ENCODE data around the gene KIF5C. TPM values are rescaled to one million over a fixed set of nuclear protein-coding genes. Genes with fewer than 3 reads are reported as not detected.

KIF5C gene
- total and polyA plus RNA-seq, 2 experiments from 2014 or later = 45.0 to 49.1 TPM

GRCh38 chr2:149015501-149015900 lies 140.5 kb downstream of the KIF5C start:
- no peak for TF ChIP-seq ETS1 (IDR thresholded peaks at IDR 0.05)
- no peak for TF ChIP-seq STAT1 (IDR thresholded peaks at IDR 0.05; ENCODE audit: unreplicated experiment)
- no peak for TF ChIP-seq EZH2phosphoT487 (IDR thresholded peaks at IDR 0.05; ENCODE audit: unreplicated experiment)
- TF ChIP-seq POLR2AphosphoS5 (IDR thresholded peaks at IDR 0.05; ENCODE audit: low read depth) = no peak
- no peak for TF ChIP-seq EZH2 (IDR thresholded peaks at IDR 0.05; ENCODE audit: low read depth, unreplicated experiment)
- TF ChIP-seq, protein P1, sequence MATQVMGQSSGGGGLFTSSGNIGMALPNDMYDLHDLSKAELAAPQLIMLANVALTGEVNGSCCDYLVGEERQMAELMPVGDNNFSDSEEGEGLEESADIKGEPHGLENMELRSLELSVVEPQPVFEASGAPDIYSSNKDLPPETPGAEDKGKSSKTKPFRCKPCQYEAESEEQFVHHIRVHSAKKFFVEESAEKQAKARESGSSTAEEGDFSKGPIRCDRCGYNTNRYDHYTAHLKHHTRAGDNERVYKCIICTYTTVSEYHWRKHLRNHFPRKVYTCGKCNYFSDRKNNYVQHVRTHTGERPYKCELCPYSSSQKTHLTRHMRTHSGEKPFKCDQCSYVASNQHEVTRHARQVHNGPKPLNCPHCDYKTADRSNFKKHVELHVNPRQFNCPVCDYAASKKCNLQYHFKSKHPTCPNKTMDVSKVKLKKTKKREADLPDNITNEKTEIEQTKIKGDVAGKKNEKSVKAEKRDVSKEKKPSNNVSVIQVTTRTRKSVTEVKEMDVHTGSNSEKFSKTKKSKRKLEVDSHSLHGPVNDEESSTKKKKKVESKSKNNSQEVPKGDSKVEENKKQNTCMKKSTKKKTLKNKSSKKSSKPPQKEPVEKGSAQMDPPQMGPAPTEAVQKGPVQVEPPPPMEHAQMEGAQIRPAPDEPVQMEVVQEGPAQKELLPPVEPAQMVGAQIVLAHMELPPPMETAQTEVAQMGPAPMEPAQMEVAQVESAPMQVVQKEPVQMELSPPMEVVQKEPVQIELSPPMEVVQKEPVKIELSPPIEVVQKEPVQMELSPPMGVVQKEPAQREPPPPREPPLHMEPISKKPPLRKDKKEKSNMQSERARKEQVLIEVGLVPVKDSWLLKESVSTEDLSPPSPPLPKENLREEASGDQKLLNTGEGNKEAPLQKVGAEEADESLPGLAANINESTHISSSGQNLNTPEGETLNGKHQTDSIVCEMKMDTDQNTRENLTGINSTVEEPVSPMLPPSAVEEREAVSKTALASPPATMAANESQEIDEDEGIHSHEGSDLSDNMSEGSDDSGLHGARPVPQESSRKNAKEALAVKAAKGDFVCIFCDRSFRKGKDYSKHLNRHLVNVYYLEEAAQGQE (IDR thresholded peaks at IDR 0.05; ENCODE audit: unreplicated experiment) = no peak
- no peak for TF ChIP-seq JUNB (IDR thresholded peaks at IDR 0.05; ENCODE audit: unreplicated experiment)
- no peak for TF ChIP-seq ZNF114 (CRISPR knock-in tag; IDR thresholded peaks at IDR 0.05)
- TF ChIP-seq ZNF462 (CRISPR knock-in tag; IDR thresholded peaks at IDR 0.05) = no peak
- TF ChIP-seq ZNF331 (CRISPR knock-in tag; IDR thresholded peaks at IDR 0.05; ENCODE audit: low read depth) = no peak
- no peak for TF ChIP-seq CREB1 (CRISPR knock-in tag; IDR thresholded peaks at IDR 0.05; ENCODE audit: low read depth)
- no peak for TF ChIP-seq NANOG (IDR thresholded peaks at IDR 0.05; ENCODE audit: borderline replicate concordance)
- TF ChIP-seq, protein P2, sequence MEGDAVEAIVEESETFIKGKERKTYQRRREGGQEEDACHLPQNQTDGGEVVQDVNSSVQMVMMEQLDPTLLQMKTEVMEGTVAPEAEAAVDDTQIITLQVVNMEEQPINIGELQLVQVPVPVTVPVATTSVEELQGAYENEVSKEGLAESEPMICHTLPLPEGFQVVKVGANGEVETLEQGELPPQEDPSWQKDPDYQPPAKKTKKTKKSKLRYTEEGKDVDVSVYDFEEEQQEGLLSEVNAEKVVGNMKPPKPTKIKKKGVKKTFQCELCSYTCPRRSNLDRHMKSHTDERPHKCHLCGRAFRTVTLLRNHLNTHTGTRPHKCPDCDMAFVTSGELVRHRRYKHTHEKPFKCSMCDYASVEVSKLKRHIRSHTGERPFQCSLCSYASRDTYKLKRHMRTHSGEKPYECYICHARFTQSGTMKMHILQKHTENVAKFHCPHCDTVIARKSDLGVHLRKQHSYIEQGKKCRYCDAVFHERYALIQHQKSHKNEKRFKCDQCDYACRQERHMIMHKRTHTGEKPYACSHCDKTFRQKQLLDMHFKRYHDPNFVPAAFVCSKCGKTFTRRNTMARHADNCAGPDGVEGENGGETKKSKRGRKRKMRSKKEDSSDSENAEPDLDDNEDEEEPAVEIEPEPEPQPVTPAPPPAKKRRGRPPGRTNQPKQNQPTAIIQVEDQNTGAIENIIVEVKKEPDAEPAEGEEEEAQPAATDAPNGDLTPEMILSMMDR (conservative IDR thresholded peaks at IDR 0.05; ENCODE audit: low read depth in 2 of 2) = no peak
- H3K79me2 ChIP-seq (replicated peaks; ENCODE audit: insufficient read depth) = no peaks in the 10 kb centered on the region
- H3K27ac ChIP-seq (ENCODE audit: low read depth) = no peak overlapping the region
- H3K27ac Mint-ChIP-seq = no peak overlapping the region
- no peak overlapping the region for H3K4me2 ChIP-seq
- H3K4me1 Mint-ChIP-seq = peaks cover 17% of the 10 kb centered on the region
- no peak overlapping the region for H3K4me3 Mint-ChIP-seq
- H3K4me1 ChIP-seq (ENCODE audit: insufficient read depth) = no peaks in the 10 kb centered on the region; the same call in 1 of the 2 replicates
- 0 out of 2 replicates have a peak, but pooled peaks cover 3% of the 10 kb centered on the region for H4K20me1 ChIP-seq (replicated peaks; ENCODE audit: insufficient read depth)
- peaks cover 18% of the 10 kb centered on the region; the same call in 1 of the 2 replicates for H3K36me3 ChIP-seq (ENCODE audit: insufficient read depth)
- H3K27me3 ChIP-seq (ENCODE audit: insufficient read depth) = no peaks in the 10 kb centered on the region
- H3F3A ChIP-seq (replicated peaks; ENCODE audit: low read depth) = no peaks in the 10 kb centered on the region
- ATAC-seq (no peak), DNase-seq (ENCODE audit: low spot score) (no peak)
- H3K27me3 Mint-ChIP-seq (ENCODE audit: insufficient read depth, low read depth, poor library complexity) = peaks cover 5% of the 10 kb centered on the region
- H3K9me2 ChIP-seq (ENCODE audit: insufficient read depth) = no peaks in the 10 kb centered on the region
- peaks cover 23% of the 10 kb centered on the region for H3K36me3 Mint-ChIP-seq (ENCODE audit: low read depth)
- H3K4me3 ChIP-seq = no peak overlapping the region
- no peaks in the 10 kb centered on the region for H3K9me3 Mint-ChIP-seq
- no peak overlapping the region for H2AFZ ChIP-seq

All from GM23338 (cell line).